ENCODE data around the gene PLA2G4A.

PLA2G4A gene

GRCh38 chr1:186834399-186834958, 5.7 kb downstream of the PLA2G4A start:
- no peak for DNase-seq

- no peak for DNase-seq
Observed at GRCh38 chr1:186835448-186835847, 6.7 kb downstream of the PLA2G4A start.

GRCh38 chr1:186837806-186838205, 9.1 kb downstream of the PLA2G4A start:
- DNase-seq: no peak

- no peak for DNase-seq
Observed at GRCh38 chr1:186838380-186839040, 9.8 kb downstream of the PLA2G4A start.

- DNase-seq: no peak
Observed at GRCh38 chr1:186839041-186839400, 10.3 kb downstream of the PLA2G4A start.

- DNase-seq: no peak
Observed at GRCh38 chr1:186841599-186841998, 12.8 kb downstream of the PLA2G4A start.

- no peak for DNase-seq
Observed at GRCh38 chr1:186842547-186842946, 13.8 kb downstream of the PLA2G4A start.

GRCh38 chr1:186843226-186843625, 14.5 kb downstream of the PLA2G4A start:
- no peak for DNase-seq

GRCh38 chr1:186843931-186844330, 15.2 kb downstream of the PLA2G4A start:
- no peak for DNase-seq

- no peak for DNase-seq
Observed at GRCh38 chr1:186845576-186846210, 16.9 kb downstream of the PLA2G4A start.

GRCh38 chr1:186848509-186849130, 19.9 kb downstream of the PLA2G4A start:
- no peak for DNase-seq

GRCh38 chr1:186849271-186849671, 20.5 kb downstream of the PLA2G4A start:
- no peak for DNase-seq

GRCh38 chr1:186849826-186850225, 21.1 kb downstream of the PLA2G4A start:
- no peak for DNase-seq

- DNase-seq: no peak
Observed at GRCh38 chr1:186854102-186854501, 25.4 kb downstream of the PLA2G4A start.

- DNase-seq: peak; percentile 11
Observed at GRCh38 chr1:186858923-186859322, 30.2 kb downstream of the PLA2G4A start.

GRCh38 chr1:186859995-186860394, 31.2 kb downstream of the PLA2G4A start:
- no peak for DNase-seq

GRCh38 chr1:186864296-186864695, 35.5 kb downstream of the PLA2G4A start:
- peak; percentile 70 for DNase-seq

GRCh38 chr1:186865253-186865652, 36.5 kb downstream of the PLA2G4A start:
- DNase-seq: no peak

GRCh38 chr1:186865857-186866256, 37.1 kb downstream of the PLA2G4A start:
- DNase-seq: no peak

GRCh38 chr1:186869526-186870228, 40.9 kb downstream of the PLA2G4A start:
- DNase-seq: no peak

GRCh38 chr1:186871784-186872183, 43.0 kb downstream of the PLA2G4A start:
- no peak for DNase-seq

GRCh38 chr1:186872291-186872690, 43.5 kb downstream of the PLA2G4A start:
- no peak for DNase-seq

- no peak for DNase-seq
Observed at GRCh38 chr1:186873687-186874086, 44.9 kb downstream of the PLA2G4A start.
